ENCODE measurements around the gene PGBD2. TPM values are rescaled to one million over a fixed set of nuclear protein-coding genes. Genes with fewer than 3 reads are reported as not detected.
"Not testable (repeated sequence)": the region's sequence is repeated elsewhere in the genome, so short reads cannot be mapped to it uniquely, and the experiment has no call there.

The PGBD2 gene
- total RNA-seq, 1 experiment from 2014 or later, result 5.9 TPM

GRCh38 chr1:248873409-248873992, 32.5 kb upstream of the PGBD2 start:
- no peaks in the 10 kb centered on the region for H3K27me3 ChIP-seq (replicated peaks)
- H3K36me3 ChIP-seq, result no peaks in the 10 kb centered on the region
- peak overlapping the region; percentile 52 for H3K4me3 ChIP-seq
- peaks cover 4% of the 10 kb centered on the region for H3K4me1 ChIP-seq (replicated peaks)
- H3K27ac ChIP-seq, result peak overlapping the region; percentile 72
- no peaks in the 10 kb centered on the region for H3K9me3 ChIP-seq (replicated peaks)
- DNase-seq (ENCODE audit: low read depth in 1 of 2, low spot score in 2 of 2), result peak; percentile 95 to 99

GRCh38 chr1:248873993-248874533, 32.0 kb upstream of the PGBD2 start:
- Histone ChIP-seq H3K4me1 (replicated peaks) (peaks cover 4% of the 10 kb centered on the region), H3K27me3 (replicated peaks) (no peaks in the 10 kb centered on the region), H3K27ac (peak overlapping the region; percentile 72), H3K4me3 (peak overlapping the region; percentile 52), H3K36me3 (no peaks in the 10 kb centered on the region), H3K9me3 (replicated peaks) (no peaks in the 10 kb centered on the region)
- peak; percentile 77 to 98 for DNase-seq (ENCODE audit: low read depth in 1 of 2, low spot score in 2 of 2)

- no peaks in the 10 kb centered on the region for H3K36me3 ChIP-seq
- H3K4me3 ChIP-seq, result no peak overlapping the region
- peaks cover 7% of the 10 kb centered on the region; the same call in 1 of the 2 replicates for H3K27me3 ChIP-seq (replicated peaks)
- H3K4me1 ChIP-seq (replicated peaks), result no peaks in the 10 kb centered on the region
- no peaks in the 10 kb centered on the region for H3K9me3 ChIP-seq (replicated peaks)
- DNase-seq (ENCODE audit: low read depth in 1 of 2, low spot score in 2 of 2), result no peak
- no peak overlapping the region for H3K27ac ChIP-seq
Measured at GRCh38 chr1:248881261-248881660, 24.8 kb upstream of the PGBD2 start.

- DNase-seq (ENCODE audit: low read depth in 1 of 2, low spot score in 2 of 2), result not testable (repeated sequence)
Measured at GRCh38 chr1:248882427-248882826, 23.6 kb upstream of the PGBD2 start.

GRCh38 chr1:248884632-248885295, 21.3 kb upstream of the PGBD2 start:
- H3K4me1 ChIP-seq (replicated peaks), result no peaks in the 10 kb centered on the region
- peaks cover 7% of the 10 kb centered on the region; the same call in 1 of the 2 replicates for H3K27me3 ChIP-seq (replicated peaks)
- H3K4me3 ChIP-seq, result no peak overlapping the region
- H3K9me3 ChIP-seq (replicated peaks), result no peaks in the 10 kb centered on the region
- no peak for DNase-seq (ENCODE audit: low read depth in 1 of 2, low spot score in 2 of 2)
- no peaks in the 10 kb centered on the region for H3K36me3 ChIP-seq
- H3K27ac ChIP-seq, result no peak overlapping the region

More at GRCh38 chr1:248882427-248882826, 23.6 kb upstream of the PGBD2 start:
- H3K9me3 ChIP-seq (replicated peaks); H3K27ac ChIP-seq; H3K4me1 ChIP-seq (replicated peaks); H3K27me3 ChIP-seq (replicated peaks); H3K36me3 ChIP-seq; H3K4me3 ChIP-seq: not testable (repeated sequence)

- no peaks in the 10 kb centered on the region for H3K36me3 ChIP-seq
Measured at GRCh38 chr1:248885646-248886045, 20.4 kb upstream of the PGBD2 start.

GRCh38 chr1:248886237-248886895, 19.7 kb upstream of the PGBD2 start:
- H3K27me3 ChIP-seq (replicated peaks), result no peaks in the 10 kb centered on the region
- no peak overlapping the region for H3K27ac ChIP-seq
- no peaks in the 10 kb centered on the region for H3K4me1 ChIP-seq (replicated peaks)
- H3K36me3 ChIP-seq, result no peaks in the 10 kb centered on the region
- no peaks in the 10 kb centered on the region for H3K9me3 ChIP-seq (replicated peaks)
- DNase-seq (ENCODE audit: low read depth in 1 of 2, low spot score in 2 of 2), result no peak
- H3K4me3 ChIP-seq, result no peak overlapping the region

More at GRCh38 chr1:248885646-248886045, 20.4 kb upstream of the PGBD2 start:
- no peaks in the 10 kb centered on the region for H3K27me3 ChIP-seq (replicated peaks)
- H3K4me1 ChIP-seq (replicated peaks), result no peaks in the 10 kb centered on the region
- no peaks in the 10 kb centered on the region for H3K9me3 ChIP-seq (replicated peaks)
- no peak overlapping the region for H3K4me3 ChIP-seq
- no peak overlapping the region for H3K27ac ChIP-seq
- no peak for DNase-seq (ENCODE audit: low read depth in 1 of 2, low spot score in 2 of 2)

- not testable (repeated sequence) for H3K4me3 ChIP-seq; H3K36me3 ChIP-seq; DNase-seq (ENCODE audit: low read depth in 1 of 2, low spot score in 2 of 2); H3K4me1 ChIP-seq (replicated peaks); H3K27ac ChIP-seq; H3K9me3 ChIP-seq (replicated peaks); H3K27me3 ChIP-seq (replicated peaks)
Measured at GRCh38 chr1:248889914-248890243, 16.2 kb upstream of the PGBD2 start.

GRCh38 chr1:248890549-248891498, 15.2 kb upstream of the PGBD2 start:
- no peak overlapping the region for H3K27ac ChIP-seq
- H3K27me3 ChIP-seq (replicated peaks), result no peaks in the 10 kb centered on the region; the same call in 1 of the 2 replicates
- no peaks in the 10 kb centered on the region for H3K4me1 ChIP-seq (replicated peaks)
- no peaks in the 10 kb centered on the region for H3K36me3 ChIP-seq
- no peak for DNase-seq (ENCODE audit: low read depth in 1 of 2, low spot score in 2 of 2)
- H3K4me3 ChIP-seq, result no peak overlapping the region
- H3K9me3 ChIP-seq (replicated peaks), result no peaks in the 10 kb centered on the region

GRCh38 chr1:248891758-248892157, 14.3 kb upstream of the PGBD2 start:
- no peak overlapping the region for H3K4me3 ChIP-seq
- DNase-seq (ENCODE audit: low read depth in 1 of 2, low spot score in 2 of 2), result no peak
- no peaks in the 10 kb centered on the region for H3K9me3 ChIP-seq (replicated peaks)
- no peaks in the 10 kb centered on the region for H3K4me1 ChIP-seq (replicated peaks)
- H3K36me3 ChIP-seq, result no peaks in the 10 kb centered on the region
- no peaks in the 10 kb centered on the region; the same call in 1 of the 2 replicates for H3K27me3 ChIP-seq (replicated peaks)
- no peak overlapping the region for H3K27ac ChIP-seq

- Histone ChIP-seq H3K4me3 (no peak overlapping the region), H3K4me1 (replicated peaks) (no peaks in the 10 kb centered on the region), H3K27ac (no peak overlapping the region), H3K9me3 (replicated peaks) (no peaks in the 10 kb centered on the region), H3K27me3 (replicated peaks) (no peaks in the 10 kb centered on the region; the same call in 1 of the 2 replicates), H3K36me3 (no peaks in the 10 kb centered on the region)
- no peak for DNase-seq (ENCODE audit: low read depth in 1 of 2, low spot score in 2 of 2)
Measured at GRCh38 chr1:248892590-248892989, 13.4 kb upstream of the PGBD2 start.

- Histone ChIP-seq H3K4me1 (replicated peaks) (no peaks in the 10 kb centered on the region), H3K36me3 (no peaks in the 10 kb centered on the region), H3K9me3 (replicated peaks) (no peaks in the 10 kb centered on the region), H3K4me3 (no peak overlapping the region), H3K27me3 (replicated peaks) (no peaks in the 10 kb centered on the region; the same call in 1 of the 2 replicates), H3K27ac (no peak overlapping the region)
- no peak for DNase-seq (ENCODE audit: low read depth in 1 of 2, low spot score in 2 of 2)
Measured at GRCh38 chr1:248894837-248895236, 11.2 kb upstream of the PGBD2 start.

Data from SJSA1 (cell line).